GM15510 (cell line): ENCODE data around the gene TAS1R1.

ENCODE experiments used
- POLR2A ChIP-seq: IDR thresholded peaks from 3 replicates; pipeline ENCODE4 v1.6.1; 2011; ENCODE audit warnings: borderline replicate concordance; ENCODE audit not compliant: insufficient read length; ENCODE audit errors: extremely low read depth

The TAS1R1 gene

DNA sequence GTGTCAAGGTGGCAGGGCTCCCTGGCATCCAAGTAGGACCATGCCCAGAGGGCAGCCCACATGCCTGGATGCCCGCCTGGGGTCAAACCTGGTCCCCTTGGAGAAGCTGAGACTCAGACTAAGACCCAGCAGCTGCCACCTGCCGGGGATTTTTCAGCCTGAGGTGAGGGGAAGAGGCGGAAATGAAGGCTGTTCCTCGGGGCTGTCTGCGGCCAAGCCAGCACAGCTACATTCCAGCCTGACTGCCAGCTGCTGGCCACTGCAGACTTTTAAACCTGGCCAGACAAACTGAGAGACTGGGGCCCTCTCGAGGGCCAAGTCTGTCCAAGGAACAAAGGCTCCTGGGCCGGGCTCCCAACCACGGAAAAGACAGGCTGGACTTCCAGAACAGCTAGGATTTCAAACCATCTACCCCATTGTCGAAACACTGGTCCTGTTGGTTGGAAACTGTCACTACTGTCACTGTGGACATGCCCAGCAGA lies 41.7 kb upstream of the TAS1R1 start:
- TF ChIP-seq POLR2A: no peak

DNA sequence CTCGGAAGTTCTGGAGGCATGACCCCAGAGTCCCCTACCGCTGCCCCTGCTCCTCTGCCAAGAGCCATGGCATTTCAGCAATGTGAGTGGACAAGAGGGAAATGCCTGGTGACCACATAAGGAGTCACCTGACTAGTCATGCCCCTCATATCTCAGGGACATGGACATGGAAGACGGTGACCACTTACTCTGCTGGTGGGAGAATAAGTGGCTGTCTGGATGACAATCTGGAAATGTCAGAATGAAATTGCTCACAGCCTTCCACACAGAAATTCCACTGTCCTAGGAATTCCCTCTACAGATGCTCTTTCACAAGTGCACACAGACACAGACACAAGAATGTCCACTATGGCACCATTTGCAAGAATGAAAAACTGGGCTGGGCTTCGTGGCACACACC lies 39.3 kb upstream of the TAS1R1 start:
- TF ChIP-seq POLR2A: no peak

- no peak for TF ChIP-seq POLR2A
Measured at GRCh38 chr1:6517435-6517851, 37.7 kb upstream of the TAS1R1 start.

DNA sequence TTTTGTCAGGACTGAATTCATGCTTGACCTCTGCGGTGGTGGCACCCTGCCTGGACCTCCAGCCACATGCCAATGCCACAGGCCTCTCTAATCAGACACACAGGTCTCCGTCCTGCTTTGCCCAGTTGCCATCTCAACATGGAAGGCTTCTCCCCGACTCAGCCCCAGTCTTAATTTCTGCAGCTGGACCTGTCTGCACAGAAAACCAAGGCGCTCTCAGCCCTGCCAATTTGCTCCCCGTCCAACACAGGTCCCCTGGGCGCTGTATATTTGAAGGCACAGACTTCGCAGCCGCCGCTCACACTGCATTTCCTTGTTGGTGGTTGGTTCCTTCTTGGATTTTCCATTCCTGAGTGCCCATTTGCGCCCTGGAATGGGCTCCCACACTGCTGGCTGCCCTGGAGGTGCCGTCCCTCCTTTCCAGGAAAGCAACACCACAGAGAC lies 35.6 kb upstream of the TAS1R1 start:
- no peak for TF ChIP-seq POLR2A

DNA sequence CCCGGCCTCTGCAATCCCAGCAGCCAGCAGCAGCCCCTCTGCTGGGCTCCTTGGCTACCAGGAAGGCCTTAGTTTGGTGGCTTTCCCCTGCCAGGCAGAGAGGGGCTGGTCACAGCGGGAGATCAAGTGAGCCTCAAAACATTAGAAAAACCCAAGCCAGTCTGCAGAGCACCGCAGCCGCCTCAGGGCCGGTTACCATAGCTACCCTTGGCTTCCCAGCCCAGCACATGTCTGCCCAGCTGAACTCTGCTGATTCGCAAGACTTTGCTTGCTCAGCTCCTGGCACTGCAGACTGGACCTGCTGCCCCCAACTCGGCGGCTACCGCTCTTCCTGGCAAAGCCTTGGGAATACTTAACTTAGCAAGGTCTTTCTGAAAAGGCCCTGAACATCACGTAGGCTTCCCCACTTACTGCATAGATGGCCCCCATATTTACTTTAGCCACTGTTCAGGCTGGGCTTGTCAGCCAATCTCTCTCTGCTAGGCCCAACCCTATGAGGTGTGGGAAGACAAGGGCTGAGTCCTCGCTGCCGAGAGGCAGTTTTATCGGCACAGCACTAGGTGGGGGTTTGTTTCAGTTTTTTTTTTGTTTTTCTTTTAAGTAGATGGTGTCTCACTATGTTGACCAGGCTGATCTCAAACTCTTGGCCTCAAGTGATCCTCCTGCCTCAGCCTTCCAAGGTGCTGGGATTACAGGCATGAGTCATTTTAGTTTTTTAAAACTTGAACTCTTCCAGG lies 35.0 kb upstream of the TAS1R1 start:
- TF ChIP-seq POLR2A: no peak

DNA sequence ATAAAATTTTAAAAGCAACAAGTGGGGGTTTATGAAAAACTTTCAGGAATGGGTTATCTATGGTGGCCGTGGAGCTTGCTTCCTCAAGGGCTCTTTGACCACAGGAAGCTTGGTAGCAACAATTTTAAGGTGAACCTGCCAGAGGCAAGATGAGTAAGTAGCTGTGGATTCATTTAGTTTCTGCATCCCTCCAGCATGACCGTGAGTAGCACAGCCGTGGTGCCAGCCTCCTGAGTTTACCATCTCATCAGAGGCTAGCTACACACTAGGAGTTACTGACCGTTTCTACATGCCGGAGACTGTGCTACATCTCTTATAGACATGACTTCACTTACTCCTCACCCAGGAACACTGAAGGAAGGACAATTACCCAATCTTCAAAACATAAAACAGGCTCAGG lies 33.6 kb upstream of the TAS1R1 start:
- no peak for TF ChIP-seq POLR2A

DNA sequence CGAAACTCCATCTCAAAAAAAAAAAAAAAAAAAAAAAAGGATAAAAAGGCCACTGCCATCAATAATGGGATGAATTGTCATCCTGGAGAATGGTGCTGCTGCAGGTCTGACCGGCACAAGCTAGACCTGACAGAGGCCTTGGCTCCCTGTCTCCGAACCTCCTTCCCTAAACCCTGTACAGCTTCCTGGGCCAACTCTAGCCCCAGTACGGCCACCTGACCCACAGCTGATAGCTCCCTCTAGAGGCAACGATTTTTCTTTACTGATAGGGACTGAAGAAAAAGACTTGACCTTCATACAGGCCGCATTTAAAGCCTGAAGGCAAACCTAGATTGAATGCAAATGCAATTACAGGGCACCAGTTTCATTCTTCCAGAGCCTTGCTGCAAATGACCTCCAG lies 31.5 kb upstream of the TAS1R1 start:
- TF ChIP-seq POLR2A: no peak

GRCh38 chr1:6526316-6526715 lies 28.8 kb upstream of the TAS1R1 start:
- no peak for TF ChIP-seq POLR2A

DNA sequence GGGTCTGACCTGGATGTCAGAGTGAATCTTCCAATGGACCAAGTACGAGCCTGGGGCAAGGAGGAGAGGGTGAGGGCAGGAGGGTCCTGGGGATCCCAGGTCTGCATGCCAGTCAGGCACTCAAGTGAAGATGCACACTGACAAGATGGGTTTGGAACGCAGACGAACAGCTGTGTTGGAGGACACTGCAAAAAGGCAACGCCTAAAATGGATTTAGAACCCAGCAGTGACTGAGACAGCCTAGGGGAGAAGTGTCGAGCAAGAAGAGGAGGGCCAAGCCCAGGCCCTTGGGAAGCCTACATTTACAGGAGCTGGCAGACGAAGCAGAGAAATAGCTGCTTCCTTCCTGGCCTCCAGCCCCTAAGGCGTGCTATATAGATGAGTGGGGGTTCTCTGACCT lies 26.6 kb upstream of the TAS1R1 start:
- TF ChIP-seq POLR2A: no peak

GRCh38 chr1:6530504-6531160 lies 24.5 kb upstream of the TAS1R1 start:
- TF ChIP-seq POLR2A: no peak

DNA sequence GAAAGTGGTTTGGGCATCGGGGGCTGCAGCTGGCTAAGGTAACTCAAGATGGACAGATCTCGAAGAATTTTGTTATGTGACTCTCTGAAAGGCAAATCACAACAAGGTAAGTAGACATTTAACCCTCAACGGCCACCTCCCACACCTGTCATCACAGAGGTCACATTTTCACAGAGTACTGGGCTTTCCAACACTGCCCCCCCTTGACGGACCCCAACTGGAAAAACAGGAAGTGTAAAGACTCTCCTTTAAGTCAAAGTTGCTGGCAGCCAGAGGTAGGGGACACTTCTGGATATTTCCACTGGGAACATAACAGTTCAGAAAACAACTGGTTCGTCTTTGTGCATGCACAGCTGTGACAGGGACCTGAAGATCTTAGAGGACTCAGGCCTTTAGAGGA lies 23.1 kb upstream of the TAS1R1 start:
- TF ChIP-seq POLR2A: no peak

- no peak for TF ChIP-seq POLR2A
Measured at GRCh38 chr1:6534248-6534822, 20.8 kb upstream of the TAS1R1 start.

DNA sequence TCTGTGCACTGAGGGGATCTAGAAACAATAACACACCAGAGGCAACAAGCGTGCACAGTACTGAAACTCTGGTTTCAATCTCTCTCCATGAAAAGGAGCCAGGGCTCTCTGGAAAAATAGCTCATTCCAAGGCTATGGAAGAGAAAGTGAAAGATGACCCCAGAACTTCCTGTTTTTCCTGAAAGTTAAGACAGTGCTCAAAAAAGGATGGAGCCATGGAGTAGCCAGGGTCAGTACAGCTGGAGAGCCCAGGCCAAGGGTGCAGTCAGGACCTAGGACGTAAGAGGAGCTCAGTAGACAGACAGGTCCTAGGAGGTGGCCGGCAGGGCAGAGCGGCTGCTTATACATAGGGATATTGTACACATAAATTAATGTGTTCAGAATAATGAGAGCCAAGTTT lies 19.9 kb upstream of the TAS1R1 start:
- no peak for TF ChIP-seq POLR2A

DNA sequence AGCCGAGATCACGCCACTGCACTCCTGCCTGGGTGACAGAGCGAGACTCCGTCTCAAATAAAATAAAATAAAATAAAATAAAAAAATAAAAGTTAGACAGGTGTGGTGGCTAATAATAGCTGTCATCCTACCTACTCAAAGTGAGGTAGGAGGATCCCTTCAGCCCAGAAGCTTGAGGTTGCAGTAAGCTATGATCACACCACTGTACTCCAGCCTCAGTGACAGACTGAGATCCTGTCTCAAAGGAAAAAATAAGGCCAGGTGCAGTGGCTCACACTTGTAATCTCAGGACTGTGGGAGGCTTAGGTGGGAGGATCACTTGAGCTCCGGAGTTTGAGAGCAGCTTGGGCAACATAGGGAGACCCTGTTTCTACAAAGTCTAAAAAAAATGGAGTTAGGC lies 18.8 kb upstream of the TAS1R1 start:
- TF ChIP-seq POLR2A: no peak

GRCh38 chr1:6538956-6539355 lies 16.2 kb upstream of the TAS1R1 start:
- no peak for TF ChIP-seq POLR2A

- no peak for TF ChIP-seq POLR2A
Measured at GRCh38 chr1:6544831-6545230, 10.3 kb upstream of the TAS1R1 start.
